MCF 10A (cell line): ENCODE data around the gene ELOA. TPM values are rescaled to one million over a fixed set of nuclear protein-coding genes. Genes with fewer than 3 reads are reported as not detected.

Experiments used
- BruUV-seq: library from RNA; stranded (reverse); fragments of 400-500 nt; replicated peaks from 2 replicates; lab custom pipeline; 2021; lab: Mats Ljungman, UMichigan
- CTCF ChIA-PET: fragments of 300-600 bp; sonication (Branson Sonifier 250); formaldehyde crosslinking; extraction: SDS; loops from one replicate; lab custom pipeline; 2021; ENCODE audit warnings: antibody characterized with exemption, inconsistent platforms; lab: Yijun Ruan, JAX
- POLR2A ChIA-PET: fragments of 300-600, 350-650 bp; sonication (Branson Sonifier 250); formaldehyde crosslinking; extraction: SDS; loops from one replicate; lab custom pipeline; 2020; ENCODE audit warnings: antibody characterized with exemption, inconsistent platforms; lab: Yijun Ruan, JAX
- DNase-seq: peaks from one replicate; pipeline ENCODE4 v3.0.0-alpha.2; 2018; ENCODE audit not compliant: unreplicated experiment
- H3K27ac Mint-ChIP-seq: one replicate; pipeline ENCODE4 v1.8.0; 2022; ENCODE audit warnings: mild to moderate bottlenecking, low read depth, mixed read lengths; ENCODE audit not compliant: unreplicated experiment
- H3K27me3 Mint-ChIP-seq: one replicate; pipeline ENCODE4 v1.8.0; 2022; ENCODE audit warnings: mixed read lengths; ENCODE audit not compliant: insufficient read depth, unreplicated experiment
- H3K36me3 Mint-ChIP-seq: one replicate; pipeline ENCODE4 v1.8.0; 2022; ENCODE audit warnings: mild to moderate bottlenecking, moderate library complexity, mixed read lengths; ENCODE audit not compliant: insufficient read depth, unreplicated experiment
- H3K4me1 Mint-ChIP-seq: one replicate; pipeline ENCODE4 v1.8.0; 2022; ENCODE audit warnings: mixed read lengths; ENCODE audit not compliant: insufficient read depth, unreplicated experiment
- H3K4me3 Mint-ChIP-seq: one replicate; pipeline ENCODE4 v1.8.0; 2022; ENCODE audit warnings: mild to moderate bottlenecking, moderate library complexity, mixed read lengths; ENCODE audit not compliant: unreplicated experiment
- H3K9me3 Mint-ChIP-seq: one replicate; pipeline ENCODE4 v1.8.0; 2022; ENCODE audit warnings: mixed read lengths; ENCODE audit not compliant: unreplicated experiment
- CTCF ChIP-seq: fragments of 200-600 bp; IDR thresholded peaks from one replicate; pipeline ENCODE4 v1.8.0; 2022; ENCODE audit warnings: antibody characterized with exemption, mild to moderate bottlenecking; ENCODE audit not compliant: unreplicated experiment
- intact Hi-C: fragments of 100-400 bp; cut with micrococcal nuclease; formaldehyde crosslinking; loops from 2 replicates; pipeline ENCODE4 v1.14.1; 2022
- total RNA-seq: library from RNA; stranded (reverse); gene quantifications from 2 replicates; pipeline ENCODE4 v1.2.3, GENCODE V29; 2022

ELOA gene
- total RNA-seq, 1 experiment from 2014 or later, result 68.3 TPM

GRCh38 chr1:23757812-23758211 is 14.5 kb downstream of the ELOA start:
- ChIA-PET POLR2A (interaction anchor here (0.8 to 3.8 kb wide), 3 partner anchors 10 to 20 kb away, joined by 3 to 19 read pairs (median 4); partner anchors contain the start of genes ELOA and PITHD1), CTCF (interaction anchor here (0.6 to 0.8 kb wide), 2 partner anchors 13 to 209 kb away, joined by 3 read pairs; no protein-coding TSS in a partner anchor)
- no TSS peak for BruUV-seq
- no peaks in the 10 kb centered on the region for H3K4me1 Mint-ChIP-seq
- intact Hi-C loops, result no loop called here
- no peak for TF ChIP-seq CTCF
- no peak overlapping the region for H3K4me3 Mint-ChIP-seq
- H3K36me3 Mint-ChIP-seq, result peaks cover 97% of the 10 kb centered on the region
- H3K27me3 Mint-ChIP-seq, result no peaks in the 10 kb centered on the region
- DNase-seq, result no peak
- H3K9me3 Mint-ChIP-seq, result no peaks in the 10 kb centered on the region
- no peak overlapping the region for H3K27ac Mint-ChIP-seq

- intact Hi-C loops, result no loop called here
- Mint-ChIP-seq H3K4me3 (no peak overlapping the region), H3K4me1 (no peaks in the 10 kb centered on the region), H3K27me3 (no peaks in the 10 kb centered on the region), H3K9me3 (no peaks in the 10 kb centered on the region), H3K27ac (no peak overlapping the region), H3K36me3 (peaks cover 84% of the 10 kb centered on the region)
- no peak for TF ChIP-seq CTCF
- CTCF ChIA-PET, result no interaction called here
- DNase-seq, result no peak
- POLR2A ChIA-PET, result interaction anchor here (0.6 to 3.8 kb wide), 2 partner anchors 14 to 299 kb away, joined by 3 to 19 read pairs; partner anchors contain the start of gene ELOA
- no TSS peak for BruUV-seq
These were observed 16.0 kb downstream of the ELOA start for GRCh38 chr1:23759277-23759676.

GRCh38 chr1:23763041-23763577 is 19.8 kb downstream of the ELOA start:
- TF ChIP-seq CTCF, result no peak
- Mint-ChIP-seq H3K27ac (no peak overlapping the region), H3K36me3 (peaks cover 80% of the 10 kb centered on the region), H3K4me3 (no peak overlapping the region), H3K27me3 (no peaks in the 10 kb centered on the region), H3K9me3 (no peaks in the 10 kb centered on the region), H3K4me1 (no peaks in the 10 kb centered on the region)
- DNase-seq, result no peak
- CTCF ChIA-PET, result interaction anchor here (0.6 kb wide), 1 partner anchor 737 kb away, joined by 4 read pairs; no protein-coding TSS in a partner anchor
- POLR2A ChIA-PET, result interaction anchor here (0.7 kb wide), 1 partner anchor 122 kb away, joined by 3 read pairs; no protein-coding TSS in a partner anchor
- no TSS peak for BruUV-seq
- intact Hi-C loops, result no loop called here

- Mint-ChIP-seq H3K27ac (no peak overlapping the region), H3K4me1 (no peaks in the 10 kb centered on the region), H3K9me3 (no peaks in the 10 kb centered on the region), H3K36me3 (peaks cover 51% of the 10 kb centered on the region), H3K27me3 (no peaks in the 10 kb centered on the region), H3K4me3 (no peak overlapping the region)
- BruUV-seq, result no TSS peak
- CTCF ChIA-PET, result interaction anchor here (1.4 kb wide), 1 partner anchor 148 kb away, joined by 4 read pairs; no protein-coding TSS in a partner anchor
- intact Hi-C loops, result no loop called here
- no peak for TF ChIP-seq CTCF
- DNase-seq, result no peak
- POLR2A ChIA-PET, result interaction anchor here (0.6 kb wide), 1 partner anchor 195 kb away, joined by 3 read pairs; no protein-coding TSS in a partner anchor
These were observed 25.5 kb downstream of the ELOA start for GRCh38 chr1:23768733-23769132.
